NCI-H2196 treated with DMSO at 0.1 percent for 48 hours (cell line): ENCODE results near the gene TLE2.
"Not testable (repeated sequence)": the region's sequence is repeated elsewhere in the genome, so short reads cannot be mapped to it uniquely, and the experiment has no call there.

Experiments
- DNase-seq: peaks from one replicate; lab custom pipeline; 2025; ENCODE audit not compliant: unreplicated experiment; lab: John Stamatoyannopoulos, UW

Gene TLE2

GRCh38 chr19:3038214-3038613 is 9.1 kb upstream of the TLE2 start:
- DNase-seq, result no peak

- DNase-seq, result not testable (repeated sequence)
These were observed 8.0 kb upstream of the TLE2 start for GRCh38 chr19:3036977-3037544.

GRCh38 chr19:3036119-3036976 is 7.3 kb upstream of the TLE2 start:
- peak; percentile 94 for DNase-seq

DNA sequence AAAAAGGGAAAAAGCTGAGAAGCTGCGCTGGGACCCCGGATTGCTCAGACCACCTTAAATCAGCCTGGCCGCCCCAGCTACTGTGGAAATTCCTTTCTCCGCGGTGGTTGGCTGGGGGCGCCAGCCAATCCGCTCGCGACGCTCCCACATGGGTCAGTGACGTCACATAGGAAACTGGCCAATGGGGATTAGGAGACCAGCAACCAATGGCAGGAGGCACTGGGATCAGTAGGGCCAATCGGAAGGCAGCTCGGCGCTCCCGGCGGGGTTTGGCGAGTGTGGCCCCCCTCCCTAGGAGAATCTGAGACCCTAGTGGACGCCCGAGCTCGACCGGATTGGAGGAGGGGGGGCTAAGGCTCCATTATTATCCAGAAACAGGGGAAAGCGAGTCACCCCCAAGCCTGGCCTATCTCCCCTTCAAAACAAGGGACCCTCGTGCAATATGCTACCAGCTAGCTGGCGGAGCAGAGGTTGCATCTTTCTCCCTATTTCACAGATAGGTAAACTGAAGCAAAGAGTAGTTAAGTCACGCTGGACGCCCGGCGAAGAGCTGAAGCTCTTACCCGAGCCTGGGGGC is 6.5 kb upstream of the TLE2 start:
- peak; percentile 97 for DNase-seq

GRCh38 chr19:3034656-3035541 is 5.8 kb upstream of the TLE2 start:
- DNase-seq, result no peak

GRCh38 chr19:3034406-3034655 is 5.3 kb upstream of the TLE2 start:
- DNase-seq, result no peak

DNA sequence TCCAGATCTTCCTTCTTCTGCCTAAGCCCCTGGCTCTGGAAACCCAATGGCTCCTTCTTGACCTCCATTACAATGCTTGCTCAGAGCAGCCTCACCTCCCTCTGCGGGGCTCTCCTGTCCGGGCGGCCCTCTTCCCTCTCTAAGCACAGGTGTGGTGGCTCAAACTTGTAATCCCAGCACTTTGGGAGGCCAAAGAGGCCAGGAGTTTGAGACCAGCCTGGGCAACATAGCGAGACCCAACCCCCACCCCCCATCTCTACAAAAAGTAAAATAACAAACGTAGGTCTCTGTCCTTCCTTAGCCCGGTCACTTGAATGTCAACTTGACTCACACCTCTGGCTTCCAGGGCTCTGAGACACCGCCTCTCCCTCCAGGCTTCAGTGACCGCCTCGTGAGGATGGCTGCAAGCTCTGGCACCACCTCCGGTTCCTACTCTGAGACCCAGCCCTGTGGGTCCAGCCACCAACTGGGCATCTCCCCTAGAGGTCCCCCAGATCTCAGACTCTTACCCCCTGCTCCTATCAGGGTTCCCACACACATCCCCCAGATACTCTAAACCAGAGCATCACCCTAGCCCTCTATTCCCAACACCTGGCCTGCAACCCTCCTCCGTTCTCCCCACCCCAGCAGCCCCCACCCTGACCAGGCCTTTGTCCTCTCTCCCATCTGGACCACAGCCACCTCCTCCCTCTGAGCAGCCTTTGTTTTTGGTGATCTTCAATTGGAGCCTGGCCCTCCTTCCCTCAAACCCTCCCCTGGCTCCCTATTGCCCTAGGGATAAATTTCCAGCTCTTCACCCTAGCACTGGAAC is 4.7 kb upstream of the TLE2 start:
- no peak for DNase-seq

- no peak for DNase-seq
These were observed 2.5 kb upstream of the TLE2 start for GRCh38 chr19:3031607-3031867.

GRCh38 chr19:3028305-3029064 is 595 bp downstream of the TLE2 start:
- DNase-seq, result no peak

- DNase-seq, result no peak
These were observed 1.1 kb downstream of the TLE2 start for GRCh38 chr19:3027981-3028304.

DNA sequence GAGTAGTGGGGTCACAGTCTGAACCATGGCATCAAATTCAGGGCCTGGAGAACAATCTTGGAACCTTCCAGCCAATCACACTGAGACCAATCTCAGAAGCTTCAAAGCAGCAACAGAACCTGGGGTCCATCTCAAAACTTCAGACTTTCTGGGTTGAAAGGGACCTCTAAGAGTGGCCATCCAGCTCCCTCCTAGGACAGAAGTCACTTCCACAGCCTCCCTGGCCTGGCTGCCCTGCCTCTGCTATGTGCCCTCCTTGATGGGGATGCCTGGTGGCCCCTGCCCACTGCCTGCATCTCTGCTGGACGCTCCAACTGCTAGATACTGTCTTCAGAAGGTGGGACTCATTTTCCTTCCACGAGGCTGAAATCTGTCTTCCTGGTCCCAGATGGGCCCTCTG is 1.8 kb downstream of the TLE2 start:
- DNase-seq, result no peak

DNA sequence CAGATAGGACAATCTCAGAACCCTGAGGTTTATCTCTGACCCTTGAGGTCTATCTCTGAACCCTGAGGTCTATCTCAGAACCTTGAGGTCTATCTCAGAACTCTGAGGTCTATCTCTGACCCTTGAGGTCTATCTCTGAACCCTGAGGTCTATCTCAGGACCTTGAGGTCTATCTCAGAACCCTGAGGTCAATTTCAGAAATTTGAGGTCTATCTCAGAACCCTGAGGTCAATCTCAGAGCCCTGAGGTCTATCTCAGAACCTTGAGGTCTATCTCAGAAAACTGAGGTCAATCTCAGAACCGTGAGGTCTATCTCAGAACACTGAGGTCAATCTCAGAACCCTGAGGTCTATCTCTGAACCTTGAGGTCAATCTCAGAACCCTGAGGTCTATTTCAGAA is 2.3 kb downstream of the TLE2 start:
- no peak for DNase-seq

DNA sequence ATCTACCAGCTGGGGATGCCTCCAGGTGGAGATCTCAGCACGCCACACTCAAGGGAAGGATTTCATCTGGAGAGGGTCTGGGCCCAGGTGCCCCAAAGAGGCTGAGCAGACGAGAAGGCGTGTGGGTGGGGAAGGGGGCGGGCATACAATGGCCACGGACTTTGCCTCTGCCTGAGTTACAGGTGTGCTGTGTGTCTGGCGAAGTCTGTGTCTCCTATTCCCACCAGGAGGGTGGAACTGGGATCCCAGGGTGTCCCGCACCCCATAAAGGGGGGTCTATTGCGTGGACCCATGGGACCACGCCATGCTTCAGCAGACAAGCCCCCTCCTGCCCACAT is 3.6 kb downstream of the TLE2 start:
- DNase-seq, result no peak

DNA sequence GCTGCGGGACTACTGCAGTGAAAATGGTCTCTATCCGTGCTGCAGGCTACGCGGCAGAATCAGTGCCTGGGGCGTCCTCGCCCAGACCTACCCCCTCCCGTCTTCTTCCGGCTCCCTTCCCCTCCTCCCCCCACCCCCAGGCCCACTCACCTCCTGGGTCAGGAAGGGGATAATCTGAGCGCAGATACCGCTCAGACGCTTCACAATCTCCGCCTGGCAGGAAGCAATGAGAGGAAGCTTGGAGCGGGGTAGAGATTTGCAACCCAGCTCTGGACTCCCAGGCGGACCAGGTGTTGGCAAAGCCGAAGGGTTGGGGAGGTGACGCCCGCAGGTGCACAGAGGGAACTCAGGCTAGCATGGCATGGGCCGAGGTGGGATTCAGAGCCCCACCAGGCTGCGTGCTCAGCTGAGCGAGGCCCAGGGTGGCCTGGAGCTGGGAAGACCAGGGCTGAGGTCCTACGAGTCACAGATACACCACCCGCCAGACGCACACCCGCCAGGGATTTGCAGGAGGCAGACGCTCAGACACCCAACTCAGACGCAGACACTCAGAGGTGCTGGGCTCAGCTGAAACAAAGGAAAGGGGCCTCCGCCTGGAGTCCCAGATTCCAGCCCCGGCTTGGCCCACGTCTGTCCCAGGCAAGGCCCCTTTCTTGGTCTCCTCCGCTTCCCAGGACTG is 4.1 kb downstream of the TLE2 start:
- no peak for DNase-seq

GRCh38 chr19:3024509-3024869 is 4.6 kb downstream of the TLE2 start:
- DNase-seq, result no peak

DNA sequence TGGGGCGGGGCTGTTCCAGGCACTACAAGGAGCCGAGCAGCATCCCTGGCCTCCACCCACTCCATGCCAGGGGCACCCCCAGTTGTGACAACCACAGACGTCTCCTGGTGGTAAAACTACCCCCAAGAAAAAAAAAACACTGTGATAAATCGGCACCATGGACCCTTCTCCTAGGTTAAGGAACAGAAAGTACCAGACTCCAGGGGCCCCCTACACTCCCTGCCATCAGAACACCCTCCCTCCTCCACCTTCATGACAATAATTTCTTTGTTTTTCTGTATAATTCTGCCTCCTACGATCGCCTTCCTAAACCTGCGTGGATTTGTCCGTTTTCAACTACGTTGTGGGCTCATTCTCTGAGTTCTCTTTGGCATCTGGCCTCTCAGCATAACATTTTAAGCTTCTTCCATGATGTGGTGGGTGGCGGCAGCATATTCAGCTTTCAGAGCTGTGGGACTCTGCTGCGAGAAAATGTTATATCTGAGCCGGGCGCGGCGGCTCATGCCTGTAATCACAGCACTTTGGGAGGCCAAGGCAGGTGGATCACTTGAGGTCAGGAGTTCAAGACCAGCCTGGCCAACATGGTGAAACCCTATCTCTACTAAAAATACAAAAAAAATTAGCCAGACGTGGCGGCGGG is 8.6 kb downstream of the TLE2 start:
- DNase-seq, result no peak

DNA sequence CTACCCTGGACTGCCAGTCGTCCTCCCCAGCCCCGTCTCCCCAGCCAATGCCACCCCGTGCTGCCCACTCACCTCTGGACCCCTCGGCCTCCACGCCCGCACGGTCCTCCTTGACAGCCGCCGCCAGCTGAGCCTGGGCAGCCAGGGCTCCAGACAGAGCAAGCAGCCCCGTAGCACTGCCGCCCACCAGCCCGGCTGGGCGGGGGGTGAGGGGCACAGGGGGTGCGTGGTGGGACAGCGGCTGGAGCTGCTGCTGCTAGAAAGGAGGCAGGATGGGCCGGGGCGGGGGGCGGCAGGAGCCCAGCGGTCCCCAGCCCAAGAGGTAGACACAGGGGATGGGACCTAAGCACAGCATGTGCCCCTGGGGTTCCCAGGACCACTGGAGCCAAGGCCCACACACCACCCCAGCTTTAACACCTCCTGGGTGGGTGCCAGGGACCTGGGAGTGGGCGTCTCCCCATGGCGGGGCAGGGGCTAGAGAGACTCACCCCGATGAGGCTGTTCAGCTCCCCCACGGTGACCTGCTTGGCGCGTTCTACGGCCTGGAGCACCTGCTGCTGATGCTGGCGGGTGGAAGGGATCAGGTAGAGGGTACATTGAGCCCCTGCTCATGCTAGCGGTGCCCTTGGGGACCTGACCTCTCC is 9.7 kb downstream of the TLE2 start:
- DNase-seq, result no peak

DNA sequence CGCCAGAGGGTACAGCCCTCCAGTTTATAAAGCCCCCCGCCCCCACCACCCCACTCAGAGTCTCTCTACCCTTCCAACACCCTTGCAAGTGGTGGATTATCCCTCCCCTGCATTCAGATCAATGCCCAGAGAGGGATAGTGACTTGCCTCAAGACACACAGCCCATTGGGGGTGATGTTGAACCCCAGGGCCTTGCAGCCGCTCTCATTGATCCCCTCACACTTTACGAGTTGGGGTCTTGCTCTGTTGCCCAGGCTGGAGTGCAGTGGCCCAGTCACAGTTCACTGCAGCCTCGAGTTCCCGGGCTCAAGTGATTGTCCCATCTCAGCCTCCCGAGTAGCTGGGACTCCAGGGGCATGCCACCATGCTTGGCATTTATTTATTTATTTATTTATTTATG is 11.2 kb downstream of the TLE2 start:
- no peak for DNase-seq
